ENCODE data around the gene SDF2L1. TPM values are rescaled to one million over a fixed set of nuclear protein-coding genes. Genes with fewer than 3 reads are reported as not detected.
A peak's percentile ranks its signal among the peaks of the same experiment; 100 is the strongest.

SDF2L1 gene
- polyA plus RNA-seq, 3 donors from 2014 or later, result 119 to 227 (median 178) TPM

GRCh38 chr22:21624880-21625791 is 17.0 kb upstream of the SDF2L1 start:
- Mint-ChIP-seq H3K27ac (peak overlapping the region in 5 of 6 donors; percentile 35 to 85 (median 68)), H3K4me3 (no peak overlapping the region), H3K9me3 (no peaks in the 10 kb centered on the region), H3K36me3 (no peaks in the 10 kb centered on the region), H3K4me1 (peaks cover 37 to 53% of the 10 kb centered on the region in 2 donors), H3K27me3 (ENCODE audit: low read depth in 3 of 3) (peaks cover 0 to 12% (median 4%) of the 10 kb centered on the region in 3 donors)
- DNase-seq, result no peak

- DNase-seq, result no peak
- Mint-ChIP-seq H3K27ac (peak overlapping the region in 5 of 6 donors; percentile 9 to 71 (median 48)), H3K27me3 (ENCODE audit: low read depth in 3 of 3) (peaks cover 0 to 11% (median 4%) of the 10 kb centered on the region in 3 donors), H3K9me3 (no peaks in the 10 kb centered on the region), H3K36me3 (no peaks in the 10 kb centered on the region), H3K4me3 (peak overlapping the region in 3 of 5 donors; percentile 0 to 58 (median 54)), H3K4me1 (peaks cover 40 to 57% of the 10 kb centered on the region in 2 donors)
Measured at GRCh38 chr22:21626073-21626734, 15.9 kb upstream of the SDF2L1 start.

- Mint-ChIP-seq H3K9me3 (no peaks in the 10 kb centered on the region), H3K36me3 (no peaks in the 10 kb centered on the region), H3K27ac (peak overlapping the region in 5 of 6 donors; percentile 40 to 71 (median 56)), H3K4me1 (peaks cover 39 to 54% of the 10 kb centered on the region in 2 donors), H3K4me3 (peak overlapping the region in 4 of 5 donors; percentile 44 to 66 (median 59)), H3K27me3 (ENCODE audit: low read depth in 3 of 3) (peaks cover 0 to 11% (median 4%) of the 10 kb centered on the region in 3 donors)
- no peak for DNase-seq
Measured at GRCh38 chr22:21626735-21627469, 15.2 kb upstream of the SDF2L1 start.

- H3K9me3 Mint-ChIP-seq, result peaks cover 0 to 2% (median 0%) of the 10 kb centered on the region in 6 donors
- peaks cover 35 to 42% of the 10 kb centered on the region in 2 donors for H3K4me1 Mint-ChIP-seq
- H3K4me3 Mint-ChIP-seq, result peak overlapping the region; percentile 86 to 94 (median 92)
- no peak for DNase-seq
- peaks cover 0 to 10% (median 2%) of the 10 kb centered on the region in 3 donors for H3K27me3 Mint-ChIP-seq (ENCODE audit: low read depth in 3 of 3)
- H3K27ac Mint-ChIP-seq, result peak overlapping the region; percentile 76 to 93 (median 90)
- no peaks in the 10 kb centered on the region for H3K36me3 Mint-ChIP-seq
Measured at GRCh38 chr22:21628386-21629254, 13.5 kb upstream of the SDF2L1 start.

- peak within 1 kb of the TSS; percentile 76 to 93 (median 90) for H3K27ac Mint-ChIP-seq
- peaks cover 0 to 10% (median 2%) of the 10 kb centered on the region in 3 donors for H3K27me3 Mint-ChIP-seq (ENCODE audit: low read depth in 3 of 3)
- peak within 1 kb of the TSS; percentile 86 to 94 (median 92) for H3K4me3 Mint-ChIP-seq
- peaks cover 35 to 42% of the 10 kb centered on the region in 2 donors for H3K4me1 Mint-ChIP-seq
- H3K36me3 Mint-ChIP-seq, result no peaks in the 10 kb centered on the region
- H3K9me3 Mint-ChIP-seq, result peaks cover 0 to 2% (median 0%) of the 10 kb centered on the region in 6 donors
- peak; percentile 92 to 93 (median 92) for DNase-seq
Measured at GRCh38 chr22:21629255-21630149, 12.6 kb upstream of the SDF2L1 start, which contains the start of gene YDJC. Gene YDJC (minus strand): TSS chr22:21630022. CDS start chr22:21630014, 8 bp downstream.

- peak overlapping the region in 4 of 5 donors; percentile 51 to 62 (median 58) for H3K4me3 Mint-ChIP-seq
- peaks cover 25 to 30% of the 10 kb centered on the region in 2 donors for H3K4me1 Mint-ChIP-seq
- H3K9me3 Mint-ChIP-seq, result peaks cover 0 to 2% (median 0%) of the 10 kb centered on the region in 6 donors
- no peaks in the 10 kb centered on the region for H3K36me3 Mint-ChIP-seq
- no peak for DNase-seq
- H3K27ac Mint-ChIP-seq, result no peak overlapping the region
- peaks cover 0 to 9% (median 2%) of the 10 kb centered on the region in 3 donors for H3K27me3 Mint-ChIP-seq (ENCODE audit: low read depth in 3 of 3)
Measured at GRCh38 chr22:21631025-21631424, 11.1 kb upstream of the SDF2L1 start.

GRCh38 chr22:21632237-21632895 is 9.7 kb upstream of the SDF2L1 start, which contains the start of gene CCDC116:
Gene CCDC116 (plus strand): TSS chr22:21632760. CDS start chr22:21633182, 422 bp downstream.
- Mint-ChIP-seq H3K36me3 (no peaks in the 10 kb centered on the region), H3K4me3 (no peak within 1 kb of the TSS), H3K4me1 (peaks cover 16 to 19% of the 10 kb centered on the region in 2 donors), H3K9me3 (peaks cover 0 to 2% (median 0%) of the 10 kb centered on the region in 6 donors), H3K27me3 (ENCODE audit: low read depth in 3 of 3) (peaks cover 0 to 7% (median 2%) of the 10 kb centered on the region in 3 donors), H3K27ac (no peak within 1 kb of the TSS)
- DNase-seq, result peak; percentile 48 to 62 (median 56)

GRCh38 chr22:21632931-21633330 is 9.2 kb upstream of the SDF2L1 start:
- peaks cover 0 to 2% (median 0%) of the 10 kb centered on the region in 6 donors for H3K9me3 Mint-ChIP-seq
- H3K4me1 Mint-ChIP-seq, result peaks cover 12 to 14% of the 10 kb centered on the region in 2 donors
- no peak for DNase-seq
- H3K4me3 Mint-ChIP-seq, result no peak overlapping the region
- H3K36me3 Mint-ChIP-seq, result no peaks in the 10 kb centered on the region
- peaks cover 0 to 7% (median 2%) of the 10 kb centered on the region in 3 donors for H3K27me3 Mint-ChIP-seq (ENCODE audit: low read depth in 3 of 3)
- H3K27ac Mint-ChIP-seq, result no peak overlapping the region

- Mint-ChIP-seq H3K4me3 (no peak overlapping the region), H3K27me3 (ENCODE audit: low read depth in 3 of 3) (peaks cover 0 to 7% (median 0%) of the 10 kb centered on the region in 3 donors)
Measured at GRCh38 chr22:21633481-21633880, 8.6 kb upstream of the SDF2L1 start.

GRCh38 chr22:21634081-21634480 is 8.0 kb upstream of the SDF2L1 start:
- Mint-ChIP-seq H3K27me3 (ENCODE audit: low read depth in 3 of 3) (peaks cover 0 to 7% (median 0%) of the 10 kb centered on the region in 3 donors), H3K4me3 (no peak overlapping the region), H3K36me3 (no peaks in the 10 kb centered on the region), H3K4me1 (peaks cover 7 to 8% of the 10 kb centered on the region in 2 donors), H3K27ac (no peak overlapping the region), H3K9me3 (peaks cover 0 to 2% (median 0%) of the 10 kb centered on the region in 6 donors)
- no peak for DNase-seq

More at GRCh38 chr22:21633481-21633880, 8.6 kb upstream of the SDF2L1 start:
- no peaks in the 10 kb centered on the region for H3K36me3 Mint-ChIP-seq
- H3K9me3 Mint-ChIP-seq, result peaks cover 0 to 2% (median 0%) of the 10 kb centered on the region in 6 donors
- H3K27ac Mint-ChIP-seq, result no peak overlapping the region
- DNase-seq, result no peak
- peaks cover 7 to 8% of the 10 kb centered on the region in 2 donors for H3K4me1 Mint-ChIP-seq

GRCh38 chr22:21634844-21635243 is 7.3 kb upstream of the SDF2L1 start:
- DNase-seq, result no peak
- Mint-ChIP-seq H3K4me3 (no peak overlapping the region), H3K27ac (no peak overlapping the region), H3K4me1 (peaks cover 4 to 8% of the 10 kb centered on the region in 2 donors), H3K9me3 (peaks cover 0 to 2% (median 0%) of the 10 kb centered on the region in 6 donors), H3K36me3 (no peaks in the 10 kb centered on the region), H3K27me3 (ENCODE audit: low read depth in 3 of 3) (peaks cover 0 to 4% (median 0%) of the 10 kb centered on the region in 3 donors)

Measured in immature natural killer cell (primary cell).